RWPE2 (cell line): Measurements from ENCODE around the gene SERTAD1.

Experiments
- ATAC-seq: fragments of 200-7000 bp; cut with Tn5 transposase; 3 replicates; pipeline ENCODE4 v1.9.1; 2021; ENCODE audit warnings: low read depth
- DNase-seq: peaks from one replicate; pipeline ENCODE4 v3.0.0-alpha.2; 2020; ENCODE audit warnings: low spot score
- H3K27ac ChIP-seq: fragments of 450-650 bp; 2 replicates; pipeline ENCODE4 v1.5.1; 2017; ENCODE audit warnings: mild to moderate bottlenecking; ENCODE audit not compliant: poor library complexity, severe bottlenecking
- H3K27me3 ChIP-seq: fragments of 250-450 bp; sonication (Bioruptor Pico); 2 replicates; pipeline ENCODE4 v1.5.1; 2021; ENCODE audit warnings: mild to moderate bottlenecking, moderate library complexity; ENCODE audit not compliant: insufficient read depth, poor library complexity, severe bottlenecking
- H3K36me3 ChIP-seq: fragments of 250-450 bp; sonication (Bioruptor Pico); 2 replicates; pipeline ENCODE4 v1.5.1; 2020; ENCODE audit warnings: low read depth, mild to moderate bottlenecking, moderate library complexity
- H3K4me1 ChIP-seq: fragments of 250-450 bp; sonication (Bioruptor Pico); 2 replicates; pipeline ENCODE4 v1.5.1; 2021; ENCODE audit warnings: mild to moderate bottlenecking, moderate library complexity; ENCODE audit not compliant: insufficient read depth, poor library complexity, severe bottlenecking
- H3K4me3 ChIP-seq: fragments of 250-450 bp; sonication (Bioruptor Pico); 2 replicates; pipeline ENCODE4 v1.5.1; 2021; ENCODE audit warnings: mild to moderate bottlenecking, moderate library complexity; ENCODE audit not compliant: severe bottlenecking
- H3K9me3 ChIP-seq: fragments of 250-450 bp; sonication (Bioruptor Pico); 2 replicates; pipeline ENCODE4 v1.5.1; 2021; ENCODE audit warnings: mild to moderate bottlenecking, moderate library complexity; ENCODE audit not compliant: severe bottlenecking
- CTCF ChIP-seq: fragments of 450-650 bp; IDR thresholded peaks from one replicate; pipeline ENCODE4 v1.5.1; 2017; ENCODE audit warnings: mild to moderate bottlenecking, moderate library complexity; ENCODE audit not compliant: poor library complexity, severe bottlenecking

The SERTAD1 gene

DNA sequence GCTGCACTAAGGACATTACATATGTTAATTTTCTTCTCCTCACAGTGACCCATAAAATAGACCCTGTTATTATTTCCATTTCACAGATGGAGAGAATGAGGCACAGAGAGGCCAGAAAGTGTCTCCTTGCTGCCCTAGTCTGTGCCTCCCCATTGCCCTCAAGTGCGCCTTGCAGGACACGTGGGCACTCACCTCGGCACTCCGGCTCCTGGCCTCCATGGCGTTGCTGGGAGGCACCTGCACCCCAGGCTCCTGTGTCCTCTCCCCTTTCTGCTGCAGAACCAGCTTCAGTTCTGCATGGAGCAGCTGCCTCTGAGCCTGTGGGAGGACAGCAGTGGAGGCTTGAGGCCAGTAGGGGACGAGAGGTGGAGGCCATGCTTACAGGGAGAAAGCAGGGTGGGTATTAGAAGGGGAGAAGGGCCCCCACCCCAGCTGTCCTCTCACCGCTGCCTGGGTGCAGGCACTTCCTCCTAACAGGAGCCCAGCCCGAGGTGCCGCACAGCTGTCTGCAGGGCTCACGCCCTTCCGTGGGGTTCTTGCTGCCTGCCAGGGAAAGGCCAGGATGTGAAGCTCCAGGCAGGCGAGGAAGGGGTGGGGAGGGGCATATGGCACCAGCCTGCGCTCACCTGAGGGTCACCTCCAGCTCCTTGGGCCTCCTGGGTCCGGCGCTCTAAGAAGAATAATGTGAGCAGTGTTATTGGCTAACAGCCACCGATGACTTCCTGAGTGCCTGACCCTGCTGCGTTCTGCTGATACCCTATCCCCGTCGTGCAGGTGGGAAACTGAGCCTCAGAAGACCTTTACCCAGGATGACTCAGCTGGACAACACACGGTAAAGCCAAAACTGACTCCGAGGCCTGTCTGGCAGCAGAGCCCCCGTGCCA lies 17.8 kb downstream of the SERTAD1 start:
- Histone ChIP-seq H3K9me3 (no peaks in the 10 kb centered on the region), H3K4me3 (no peak overlapping the region), H3K27ac (no peak overlapping the region), H3K27me3 (no peaks in the 10 kb centered on the region), H3K36me3 (no peaks in the 10 kb centered on the region), H3K4me1 (peaks cover 12% of the 10 kb centered on the region)
- no peak for TF ChIP-seq CTCF
- no peak for DNase-seq
- ATAC-seq, result no peak

DNA sequence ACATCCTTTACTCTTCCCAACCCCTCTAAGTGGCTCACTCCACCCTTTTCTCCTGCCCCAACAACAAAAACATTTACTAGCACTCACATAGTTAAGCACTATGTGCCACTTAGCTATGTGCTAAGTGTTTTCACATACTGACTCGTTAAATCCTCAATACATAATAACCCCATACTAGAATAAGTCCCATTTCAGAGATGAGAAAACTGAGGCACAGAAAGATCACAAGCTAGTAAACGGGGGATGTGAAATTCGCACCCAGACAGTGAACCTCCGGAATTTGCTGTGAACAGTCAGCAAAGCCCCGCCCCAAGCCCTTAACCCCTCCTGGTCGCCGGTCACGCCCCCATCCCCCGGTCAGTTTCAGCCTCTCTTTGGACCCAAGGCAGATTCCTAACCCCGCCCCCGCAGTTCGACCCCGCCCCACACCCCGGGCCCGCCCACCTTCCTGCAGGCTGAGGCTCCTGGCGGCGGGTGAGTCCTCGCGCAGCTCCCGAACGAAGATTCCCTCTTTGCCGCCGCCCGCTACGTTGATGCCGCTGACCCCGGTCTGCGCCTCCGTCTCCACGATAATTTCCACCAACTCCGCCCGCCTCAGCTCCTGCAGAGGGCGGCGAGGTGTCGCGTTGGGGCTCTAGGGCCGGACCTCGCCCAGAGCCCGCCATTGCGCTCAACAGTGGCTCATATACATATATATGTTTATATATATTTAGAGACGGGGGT lies 22.4 kb downstream of the SERTAD1 start:
- peak overlapping the region; percentile 41 for H3K4me3 ChIP-seq
- ATAC-seq, result peak; percentile 70
- no peaks in the 10 kb centered on the region for H3K27me3 ChIP-seq
- peak; percentile 93 for DNase-seq
- H3K4me1 ChIP-seq, result no peaks in the 10 kb centered on the region
- TF ChIP-seq CTCF, result no peak
- no peaks in the 10 kb centered on the region for H3K36me3 ChIP-seq
- no peaks in the 10 kb centered on the region for H3K9me3 ChIP-seq
- peak overlapping the region; percentile 25 for H3K27ac ChIP-seq

- H3K9me3 ChIP-seq, result no peaks in the 10 kb centered on the region
- ATAC-seq (no peak), DNase-seq (no peak)
- no peak overlapping the region for H3K27ac ChIP-seq
- H3K4me1 ChIP-seq, result no peaks in the 10 kb centered on the region
- H3K4me3 ChIP-seq, result no peak overlapping the region
- no peaks in the 10 kb centered on the region for H3K36me3 ChIP-seq
- TF ChIP-seq CTCF, result no peak
- no peaks in the 10 kb centered on the region for H3K27me3 ChIP-seq
Measured at GRCh38 chr19:40400559-40400958, 25.2 kb downstream of the SERTAD1 start.

DNA sequence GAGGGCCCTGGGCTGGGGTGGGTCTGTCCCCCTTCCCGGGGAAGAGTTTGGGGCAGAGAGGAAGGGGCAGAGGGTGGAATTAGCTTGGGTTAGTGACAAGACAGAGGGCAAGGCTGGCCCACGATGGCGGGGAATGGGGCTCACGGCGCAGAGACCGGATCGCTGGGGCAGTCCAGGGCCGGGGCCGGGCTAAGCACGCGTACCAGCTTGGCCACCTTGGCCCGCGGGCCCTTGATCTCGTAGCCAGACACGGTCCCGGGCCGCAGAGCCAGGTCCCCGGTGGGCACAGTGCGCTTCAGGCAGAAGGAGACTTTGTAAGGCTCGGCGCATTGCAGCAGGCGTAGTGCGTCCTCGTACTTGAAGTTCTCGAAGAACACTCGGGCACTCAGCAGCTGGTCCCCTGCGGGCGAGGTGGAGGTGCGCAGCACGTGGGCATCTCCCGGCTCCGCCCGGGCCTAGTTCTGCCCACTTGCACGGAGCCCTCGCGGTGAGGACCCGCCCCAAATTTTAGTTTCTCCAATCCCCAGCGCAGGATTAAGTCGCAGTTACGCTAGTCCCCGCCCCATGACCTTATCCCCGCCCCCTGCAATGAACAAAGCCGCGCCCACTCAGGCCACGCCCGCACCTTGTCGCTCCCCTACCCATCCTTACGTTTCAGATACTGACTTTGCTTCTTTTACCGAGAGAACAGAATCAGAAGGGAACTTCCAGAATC lies 27.2 kb downstream of the SERTAD1 start:
- no peaks in the 10 kb centered on the region for H3K4me1 ChIP-seq
- TF ChIP-seq CTCF, result no peak
- no peak for DNase-seq
- H3K4me3 ChIP-seq, result no peak overlapping the region
- no peak overlapping the region for H3K27ac ChIP-seq
- peak; percentile 80 for ATAC-seq
- H3K36me3 ChIP-seq, result no peaks in the 10 kb centered on the region
- H3K9me3 ChIP-seq, result no peaks in the 10 kb centered on the region
- H3K27me3 ChIP-seq, result no peaks in the 10 kb centered on the region
